HFFc6 (cell line): ENCODE data around the gene SENP3. TPM values are rescaled to one million over a fixed set of nuclear protein-coding genes. Genes with fewer than 3 reads are reported as not detected.

ENCODE experiments used
- DNase-seq: peaks from one replicate; pipeline ENCODE4 v3.0.0-alpha.2; 2018
- H3K27ac Mint-ChIP-seq: 2 replicates; pipeline ENCODE4 v1.8.0; 2020; ENCODE audit warnings: mild to moderate bottlenecking, mixed read lengths
- H3K27me3 Mint-ChIP-seq: 2 replicates; pipeline ENCODE4 v1.8.0; 2021; ENCODE audit warnings: mild to moderate bottlenecking, moderate library complexity, mixed read lengths; ENCODE audit not compliant: insufficient read depth
- H3K36me3 Mint-ChIP-seq: 2 replicates; pipeline ENCODE4 v1.8.0; 2021; ENCODE audit warnings: low read depth, mixed read lengths
- H3K4me1 Mint-ChIP-seq: 2 replicates; pipeline ENCODE4 v1.8.0; 2020; ENCODE audit warnings: low read depth, mixed read lengths
- H3K4me3 Mint-ChIP-seq: 2 replicates; pipeline ENCODE4 v1.8.0; 2020; ENCODE audit warnings: mild to moderate bottlenecking, moderate library complexity, mixed read lengths
- H3K9me3 Mint-ChIP-seq: 2 replicates; pipeline ENCODE4 v1.8.0; 2020; ENCODE audit warnings: mild to moderate bottlenecking, mixed read lengths
- CTCF ChIP-seq: fragments of 200-600 bp; sonication (generic); IDR thresholded peaks from 2 replicates; pipeline ENCODE4 v1.5.0; 2021; ENCODE audit warnings: antibody characterized with exemption, mild to moderate bottlenecking
- total RNA-seq, 6 experiments: library from RNA; stranded (reverse); fragmentation: NEBNext Ultra II Directional; extraction: Animal tissue kit (Norgen Biotek cat#: 25700); gene quantifications; 2 replicates in 1 of 6; 3 replicates in 5 of 6; pipeline ENCODE4 v1.2.3, GENCODE V29; 2021

Gene SENP3
- total RNA-seq, 6 experiments from 2014 or later: 53.9 to 70.3 (median 60.3) TPM

- no peak for TF ChIP-seq CTCF
- H3K27ac Mint-ChIP-seq: no peak overlapping the region
- peaks cover 60% of the 10 kb centered on the region for H3K36me3 Mint-ChIP-seq
- H3K4me3 Mint-ChIP-seq: no peak overlapping the region
- H3K4me1 Mint-ChIP-seq: peaks cover 38% of the 10 kb centered on the region
- peaks cover 26% of the 10 kb centered on the region for H3K27me3 Mint-ChIP-seq
- H3K9me3 Mint-ChIP-seq: peaks cover 9% of the 10 kb centered on the region
- DNase-seq: no peak
Measured at GRCh38 chr17:7570351-7570750, 8.6 kb downstream of the SENP3 start.

- Mint-ChIP-seq H3K4me3 (peak overlapping the region; percentile 94), H3K4me1 (peaks cover 56% of the 10 kb centered on the region), H3K27me3 (peaks cover 40% of the 10 kb centered on the region), H3K27ac (peak overlapping the region; percentile 97), H3K9me3 (peaks cover 9% of the 10 kb centered on the region), H3K36me3 (peaks cover 79% of the 10 kb centered on the region)
- TF ChIP-seq CTCF: no peak
- DNase-seq: no peak
Measured at GRCh38 chr17:7572338-7572587, 10.5 kb downstream of the SENP3 start.

GRCh38 chr17:7572588-7573323 is 11.0 kb downstream of the SENP3 start:
- DNase-seq: peak; percentile 100
- peak; percentile 43 for TF ChIP-seq CTCF
- Mint-ChIP-seq H3K9me3 (peaks cover 9% of the 10 kb centered on the region), H3K27me3 (peaks cover 44% of the 10 kb centered on the region), H3K27ac (peak overlapping the region; percentile 97), H3K36me3 (peaks cover 79% of the 10 kb centered on the region), H3K4me1 (peaks cover 56% of the 10 kb centered on the region), H3K4me3 (peak overlapping the region; percentile 94)

- Mint-ChIP-seq H3K9me3 (peaks cover 9% of the 10 kb centered on the region), H3K36me3 (peaks cover 84% of the 10 kb centered on the region), H3K27ac (peak overlapping the region; percentile 97), H3K4me3 (peak overlapping the region; percentile 94), H3K27me3 (peaks cover 51% of the 10 kb centered on the region), H3K4me1 (peaks cover 63% of the 10 kb centered on the region)
- DNase-seq: peak; percentile 78
- no peak for TF ChIP-seq CTCF
Measured at GRCh38 chr17:7573324-7574080, 11.8 kb downstream of the SENP3 start.

GRCh38 chr17:7574176-7574953 is 12.6 kb downstream of the SENP3 start:
- no peak for TF ChIP-seq CTCF
- H3K27ac Mint-ChIP-seq: peak overlapping the region; percentile 97
- peaks cover 59% of the 10 kb centered on the region for H3K27me3 Mint-ChIP-seq
- peak overlapping the region; percentile 94 for H3K4me3 Mint-ChIP-seq
- DNase-seq: no peak
- peaks cover 9% of the 10 kb centered on the region for H3K9me3 Mint-ChIP-seq
- peaks cover 83% of the 10 kb centered on the region for H3K36me3 Mint-ChIP-seq
- H3K4me1 Mint-ChIP-seq: peaks cover 71% of the 10 kb centered on the region
